ENCODE data around the gene GRAMD1A.
"Not testable (repeated sequence)": the region's sequence is repeated elsewhere in the genome, so short reads cannot be mapped to it uniquely, and the experiment has no call there.

GRAMD1A gene

GRCh38 chr19:35008891-35009341 lies 8.8 kb downstream of the GRAMD1A start:
- Histone ChIP-seq H3K36me3 (ENCODE audit: control insufficient read depth, insufficient read depth, low read length) (no peaks in the 10 kb centered on the region), H3K9me3 (ENCODE audit: control insufficient read depth, low read length) (no peaks in the 10 kb centered on the region), H3K4me1 (ENCODE audit: control insufficient read depth, insufficient read depth, low read length) (peaks cover 42% of the 10 kb centered on the region), H3K27me3 (ENCODE audit: control insufficient read depth, insufficient read depth, low read length) (no peaks in the 10 kb centered on the region), H3K9ac (ENCODE audit: low read length) (no peak overlapping the region), H3K4me3 (ENCODE audit: low read length) (no peak overlapping the region)

GRCh38 chr19:35009424-35010415 lies 9.6 kb downstream of the GRAMD1A start:
- Histone ChIP-seq H3K9me3 (ENCODE audit: control insufficient read depth, low read length) (no peaks in the 10 kb centered on the region), H3K27me3 (ENCODE audit: control insufficient read depth, insufficient read depth, low read length) (no peaks in the 10 kb centered on the region), H3K4me3 (ENCODE audit: low read length) (no peak overlapping the region), H3K9ac (ENCODE audit: low read length) (no peak overlapping the region), H3K4me1 (ENCODE audit: control insufficient read depth, insufficient read depth, low read length) (peaks cover 38% of the 10 kb centered on the region), H3K36me3 (ENCODE audit: control insufficient read depth, insufficient read depth, low read length) (no peaks in the 10 kb centered on the region)

GRCh38 chr19:35011091-35011689 lies 11.1 kb downstream of the GRAMD1A start:
- H3K9ac ChIP-seq (ENCODE audit: low read length), result no peak overlapping the region
- no peaks in the 10 kb centered on the region for H3K36me3 ChIP-seq (ENCODE audit: control insufficient read depth, insufficient read depth, low read length)
- no peaks in the 10 kb centered on the region for H3K27me3 ChIP-seq (ENCODE audit: control insufficient read depth, insufficient read depth, low read length)
- no peaks in the 10 kb centered on the region for H3K9me3 ChIP-seq (ENCODE audit: control insufficient read depth, low read length)
- peaks cover 24% of the 10 kb centered on the region for H3K4me1 ChIP-seq (ENCODE audit: control insufficient read depth, insufficient read depth, low read length)
- H3K4me3 ChIP-seq (ENCODE audit: low read length), result no peak overlapping the region

GRCh38 chr19:35011737-35012682 lies 11.9 kb downstream of the GRAMD1A start:
- Histone ChIP-seq H3K36me3 (ENCODE audit: control insufficient read depth, insufficient read depth, low read length) (no peaks in the 10 kb centered on the region), H3K9ac (ENCODE audit: low read length) (no peak overlapping the region), H3K9me3 (ENCODE audit: control insufficient read depth, low read length) (no peaks in the 10 kb centered on the region), H3K27me3 (ENCODE audit: control insufficient read depth, insufficient read depth, low read length) (no peaks in the 10 kb centered on the region), H3K4me1 (ENCODE audit: control insufficient read depth, insufficient read depth, low read length) (peaks cover 17% of the 10 kb centered on the region), H3K4me3 (ENCODE audit: low read length) (no peak overlapping the region)

- Histone ChIP-seq H3K9me3 (ENCODE audit: control insufficient read depth, low read length) (no peaks in the 10 kb centered on the region), H3K27me3 (ENCODE audit: control insufficient read depth, insufficient read depth, low read length) (no peaks in the 10 kb centered on the region), H3K9ac (ENCODE audit: low read length) (no peak overlapping the region), H3K36me3 (ENCODE audit: control insufficient read depth, insufficient read depth, low read length) (no peaks in the 10 kb centered on the region), H3K4me1 (ENCODE audit: control insufficient read depth, insufficient read depth, low read length) (peaks cover 15% of the 10 kb centered on the region), H3K4me3 (ENCODE audit: low read length) (no peak overlapping the region)
These were observed 13.1 kb downstream of the GRAMD1A start for GRCh38 chr19:35013041-35013819.

GRCh38 chr19:35013820-35014754 lies 14.0 kb downstream of the GRAMD1A start:
- peaks cover 15% of the 10 kb centered on the region for H3K4me1 ChIP-seq (ENCODE audit: control insufficient read depth, insufficient read depth, low read length)
- H3K9me3 ChIP-seq (ENCODE audit: control insufficient read depth, low read length), result no peaks in the 10 kb centered on the region
- H3K4me3 ChIP-seq (ENCODE audit: low read length), result no peak overlapping the region
- H3K27me3 ChIP-seq (ENCODE audit: control insufficient read depth, insufficient read depth, low read length), result no peaks in the 10 kb centered on the region
- no peak overlapping the region for H3K9ac ChIP-seq (ENCODE audit: low read length)
- no peaks in the 10 kb centered on the region for H3K36me3 ChIP-seq (ENCODE audit: control insufficient read depth, insufficient read depth, low read length)

GRCh38 chr19:35014774-35015173 lies 14.7 kb downstream of the GRAMD1A start:
- H3K9me3 ChIP-seq (ENCODE audit: control insufficient read depth, low read length); H3K9ac ChIP-seq (ENCODE audit: low read length); H3K36me3 ChIP-seq (ENCODE audit: control insufficient read depth, insufficient read depth, low read length); H3K4me3 ChIP-seq (ENCODE audit: low read length); H3K27me3 ChIP-seq (ENCODE audit: control insufficient read depth, insufficient read depth, low read length): not testable (repeated sequence)
- peaks cover 15% of the 10 kb centered on the region for H3K4me1 ChIP-seq (ENCODE audit: control insufficient read depth, insufficient read depth, low read length)

GRCh38 chr19:35015270-35015953 lies 15.3 kb downstream of the GRAMD1A start:
- peaks cover 6% of the 10 kb centered on the region for H3K36me3 ChIP-seq (ENCODE audit: control insufficient read depth, insufficient read depth, low read length)

GRCh38 chr19:35015954-35016351 lies 15.8 kb downstream of the GRAMD1A start:
- Histone ChIP-seq H3K27me3 (ENCODE audit: control insufficient read depth, insufficient read depth, low read length) (no peaks in the 10 kb centered on the region), H3K4me1 (ENCODE audit: control insufficient read depth, insufficient read depth, low read length) (peaks cover 15% of the 10 kb centered on the region), H3K4me3 (ENCODE audit: low read length) (no peak overlapping the region), H3K36me3 (ENCODE audit: control insufficient read depth, insufficient read depth, low read length) (peaks cover 6% of the 10 kb centered on the region), H3K9ac (ENCODE audit: low read length) (no peak overlapping the region), H3K9me3 (ENCODE audit: control insufficient read depth, low read length) (no peaks in the 10 kb centered on the region)

More at GRCh38 chr19:35015270-35015953, 15.3 kb downstream of the GRAMD1A start:
- no peak overlapping the region for H3K4me3 ChIP-seq (ENCODE audit: low read length)
- no peak overlapping the region for H3K9ac ChIP-seq (ENCODE audit: low read length)
- H3K4me1 ChIP-seq (ENCODE audit: control insufficient read depth, insufficient read depth, low read length), result peaks cover 15% of the 10 kb centered on the region
- H3K27me3 ChIP-seq (ENCODE audit: control insufficient read depth, insufficient read depth, low read length), result no peaks in the 10 kb centered on the region
- no peaks in the 10 kb centered on the region for H3K9me3 ChIP-seq (ENCODE audit: control insufficient read depth, low read length)

- H3K36me3 ChIP-seq (ENCODE audit: control insufficient read depth, insufficient read depth, low read length), result peaks cover 6% of the 10 kb centered on the region
- H3K27me3 ChIP-seq (ENCODE audit: control insufficient read depth, insufficient read depth, low read length), result no peaks in the 10 kb centered on the region
- no peak overlapping the region for H3K9ac ChIP-seq (ENCODE audit: low read length)
- H3K4me1 ChIP-seq (ENCODE audit: control insufficient read depth, insufficient read depth, low read length), result peaks cover 14% of the 10 kb centered on the region
- no peaks in the 10 kb centered on the region for H3K9me3 ChIP-seq (ENCODE audit: control insufficient read depth, low read length)
- H3K4me3 ChIP-seq (ENCODE audit: low read length), result no peak overlapping the region
These were observed 17.4 kb downstream of the GRAMD1A start for GRCh38 chr19:35017507-35017906.
